Measurements from ENCODE around the gene RABGAP1L.
"Not testable (repeated sequence)": the region's sequence is repeated elsewhere in the genome, so short reads cannot be mapped to it uniquely, and the experiment has no call there.

The RABGAP1L gene

GRCh38 chr1:174144397-174144783, 14.9 kb upstream of the RABGAP1L start:
- not testable (repeated sequence) for H3K4me1 ChIP-seq (ENCODE audit: low read length)
- peak overlapping the region; percentile 72 for H3K4me2 ChIP-seq (ENCODE audit: low read length)

DNA sequence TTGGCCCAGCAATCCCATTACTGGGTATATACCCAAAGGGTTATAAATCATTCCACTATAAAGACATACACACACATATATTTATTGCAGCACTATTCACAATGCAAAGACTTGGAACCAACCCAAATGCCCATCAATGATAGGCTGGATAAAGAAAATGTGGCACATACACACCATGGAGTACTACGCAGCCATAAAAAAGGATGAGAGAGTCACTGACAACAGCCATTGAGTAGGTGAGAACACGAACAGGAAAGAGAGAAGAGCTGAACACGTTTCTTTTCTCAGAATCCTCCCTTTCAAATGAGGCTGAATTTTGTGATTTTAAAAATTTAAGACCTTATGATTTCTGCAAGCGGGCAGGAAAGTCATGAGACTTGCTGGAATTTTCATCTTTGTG, 10.1 kb upstream of the RABGAP1L start:
- Histone ChIP-seq H3K9ac (ENCODE audit: low read length) (no peak overlapping the region), H3K27ac (ENCODE audit: low read length) (no peak overlapping the region), H3K79me2 (ENCODE audit: low read length) (no peaks in the 10 kb centered on the region), H4K20me1 (ENCODE audit: insufficient read depth, low read length) (no peaks in the 10 kb centered on the region), H3K4me1 (ENCODE audit: low read length) (peaks cover 23% of the 10 kb centered on the region), H3K36me3 (replicated peaks; ENCODE audit: low read depth, low read length) (no peaks in the 10 kb centered on the region), H3K9me3 (ENCODE audit: insufficient read depth, low read length) (no peaks in the 10 kb centered on the region), H3K4me3 (ENCODE audit: low read length) (no peak overlapping the region), H2AFZ (ENCODE audit: low read depth, low read length) (no peak overlapping the region), H3K27me3 (ENCODE audit: low read depth, low read length) (no peaks in the 10 kb centered on the region), H3K4me2 (ENCODE audit: low read length) (no peak overlapping the region)
- TF ChIP-seq EZH2phosphoT487 (IDR thresholded peaks at IDR 0.05; ENCODE audit: low read depth) (no peak), CTCF (IDR thresholded peaks at IDR 0.05; ENCODE audit: low read depth, low read length) (no peak)

More at GRCh38 chr1:174144397-174144783, 14.9 kb upstream of the RABGAP1L start:
- Histone ChIP-seq H3K9ac (ENCODE audit: low read length) (peak overlapping the region; percentile 16; the same call in 1 of the 2 replicates), H2AFZ (ENCODE audit: low read depth, low read length) (peak overlapping the region; percentile 91; the same call in 1 of the 2 replicates), H3K4me3 (ENCODE audit: low read length) (peak overlapping the region; percentile 56)
- H3K9me3 ChIP-seq (ENCODE audit: insufficient read depth, low read length); H3K36me3 ChIP-seq (replicated peaks; ENCODE audit: low read depth, low read length); H3K27me3 ChIP-seq (ENCODE audit: low read depth, low read length); H3K27ac ChIP-seq (ENCODE audit: low read length); H3K79me2 ChIP-seq (ENCODE audit: low read length); H4K20me1 ChIP-seq (ENCODE audit: insufficient read depth, low read length): not testable (repeated sequence)
- peak; percentile 18; the same call in 1 of the 2 replicates for TF ChIP-seq CTCF (IDR thresholded peaks at IDR 0.05; ENCODE audit: low read depth, low read length)

DNA sequence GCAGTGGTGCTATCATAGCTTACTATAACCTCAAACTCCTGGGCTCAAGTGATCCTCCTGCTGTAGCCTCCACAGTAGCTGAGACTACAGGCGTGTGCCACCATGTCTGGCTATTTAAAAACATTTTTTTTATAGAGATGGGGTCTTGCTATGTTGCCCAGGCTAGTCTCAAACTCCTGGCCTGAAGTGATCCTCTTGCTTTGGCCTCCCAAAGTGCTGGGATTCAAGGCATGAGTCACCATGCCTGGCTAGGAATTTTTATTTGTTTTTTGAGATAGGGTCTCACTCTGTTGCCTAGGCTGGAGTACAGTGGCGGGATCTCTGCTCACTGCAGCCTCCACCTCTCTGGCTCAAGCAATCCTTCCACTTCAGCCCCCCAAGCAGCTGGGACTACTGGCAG, 8.8 kb upstream of the RABGAP1L start:
- peaks cover 22% of the 10 kb centered on the region for H3K4me1 ChIP-seq (ENCODE audit: low read length)
- H3K9ac ChIP-seq (ENCODE audit: low read length) = no peak overlapping the region
- no peak overlapping the region for H2AFZ ChIP-seq (ENCODE audit: low read depth, low read length)
- no peak for TF ChIP-seq EZH2phosphoT487 (IDR thresholded peaks at IDR 0.05; ENCODE audit: low read depth)
- H3K36me3 ChIP-seq (replicated peaks; ENCODE audit: low read depth, low read length) = no peaks in the 10 kb centered on the region
- H3K27me3 ChIP-seq (ENCODE audit: low read depth, low read length) = no peaks in the 10 kb centered on the region
- H4K20me1 ChIP-seq (ENCODE audit: insufficient read depth, low read length) = no peaks in the 10 kb centered on the region
- no peaks in the 10 kb centered on the region for H3K9me3 ChIP-seq (ENCODE audit: insufficient read depth, low read length)
- no peak overlapping the region for H3K27ac ChIP-seq (ENCODE audit: low read length)
- no peak overlapping the region for H3K4me2 ChIP-seq (ENCODE audit: low read length)
- no peaks in the 10 kb centered on the region for H3K79me2 ChIP-seq (ENCODE audit: low read length)
- no peak overlapping the region for H3K4me3 ChIP-seq (ENCODE audit: low read length)

DNA sequence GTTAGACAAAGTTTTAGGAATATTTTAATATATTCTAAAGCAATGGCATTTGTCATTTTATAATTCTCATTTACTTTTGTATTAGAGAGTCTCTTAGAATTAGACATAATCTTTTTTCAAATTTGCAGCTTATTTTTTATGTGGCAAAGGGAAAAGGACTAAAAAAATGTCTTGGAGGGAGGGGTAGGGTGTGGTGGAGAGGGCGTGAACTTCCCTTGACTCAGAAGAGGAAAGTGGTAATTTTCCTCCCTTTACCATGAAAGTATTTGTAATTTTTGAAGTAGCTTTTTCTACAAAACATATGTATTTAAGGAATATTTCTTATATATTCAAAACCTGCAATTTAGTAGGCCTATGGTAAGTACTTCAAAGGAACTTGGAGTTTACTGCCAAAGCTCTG, 6.9 kb upstream of the RABGAP1L start:
- H3K4me3 ChIP-seq (ENCODE audit: low read length) = no peak overlapping the region
- H3K4me1 ChIP-seq (ENCODE audit: low read length) = peaks cover 40% of the 10 kb centered on the region
- H3K4me2 ChIP-seq (ENCODE audit: low read length) = peak overlapping the region; percentile 32
- H3K27ac ChIP-seq (ENCODE audit: low read length) = no peak overlapping the region
- H3K27me3 ChIP-seq (ENCODE audit: low read depth, low read length) = no peaks in the 10 kb centered on the region
- TF ChIP-seq CTCF (IDR thresholded peaks at IDR 0.05; ENCODE audit: low read depth, low read length) = no peak
- no peak for TF ChIP-seq EZH2phosphoT487 (IDR thresholded peaks at IDR 0.05; ENCODE audit: low read depth)
- no peaks in the 10 kb centered on the region for H3K36me3 ChIP-seq (replicated peaks; ENCODE audit: low read depth, low read length)
- H3K79me2 ChIP-seq (ENCODE audit: low read length) = no peaks in the 10 kb centered on the region
- no peaks in the 10 kb centered on the region for H3K9me3 ChIP-seq (ENCODE audit: insufficient read depth, low read length)
- no peak overlapping the region for H3K9ac ChIP-seq (ENCODE audit: low read length)
- H4K20me1 ChIP-seq (ENCODE audit: insufficient read depth, low read length) = no peaks in the 10 kb centered on the region
- H2AFZ ChIP-seq (ENCODE audit: low read depth, low read length) = no peak overlapping the region
